HepG2 (cell line): ENCODE measurements around the gene CHP1. TPM values are rescaled to one million over a fixed set of nuclear protein-coding genes. Genes with fewer than 3 reads are reported as not detected.

ENCODE experiments used
- ATAC-seq: fragments of 200-7000 bp; cut with Tn5 transposase; 3 replicates; pipeline ENCODE4 v1.9.1; 2020; ENCODE audit warnings: mild to moderate bottlenecking, moderate library complexity
- BruUV-seq: library from RNA; stranded (reverse); fragments of 400-500 nt; replicated peaks from 2 replicates; lab custom pipeline; 2021; lab: Mats Ljungman, UMichigan
- CTCF ChIA-PET: fragments of 300-600 bp; formaldehyde crosslinking; extraction: SDS; loops from one replicate; lab custom pipeline; 2021; ENCODE audit warnings: low total read pairs, inconsistent platforms, low intra/inter-chr PET ratio; lab: Yijun Ruan, JAX
- POLR2A ChIA-PET: fragments of 350-600 bp; sonication (Branson Sonifier 250); formaldehyde crosslinking; loops from one replicate; lab custom pipeline; 2020; ENCODE audit warnings: antibody characterized with exemption, inconsistent platforms; lab: Yijun Ruan, JAX
- DNase-seq: peaks from one replicate; pipeline ENCODE4 v3.0.0-alpha.2; 2015; ENCODE audit warnings: low spot score
- FAIRE-seq: peaks from 3 replicates; lab custom pipeline; 2011; peaks lifted over from hg19 to GRCh38; lab: Jason Lieb, UNC
- H2AFZ ChIP-seq: one replicate; pipeline ENCODE4 v1.6.1; 2011; ENCODE audit warnings: low read length, inconsistent platforms
- H3K27ac ChIP-seq: fragments of 300-600 bp; 3 replicates; pipeline ENCODE4 v1.8.0; 2011; ENCODE audit warnings: mixed run types, mild to moderate bottlenecking, mixed read lengths, low read length, inconsistent platforms; ENCODE audit not compliant: insufficient read depth; ENCODE audit errors: extremely low read length
- H3K27me3 ChIP-seq, 2 experiments: fragments of 200-600 bp in 1 of 2; 2 replicates in 1 of 2; 3 replicates in 1 of 2; pipeline versions ENCODE4 v1.6.0 to v1.8.0; 2011; ENCODE audit warnings: low read length in 2 of 2, mild to moderate bottlenecking in 2 of 2, moderate library complexity in 2 of 2, inconsistent platforms in 1 of 2; ENCODE audit not compliant: insufficient read depth in 2 of 2, control insufficient read depth in 1 of 2
- H3K36me3 ChIP-seq, 2 experiments: fragments of 200-600 bp in 1 of 2; replicated peaks in 1 of 2; 2 replicates in 1 of 2; 3 replicates in 1 of 2; pipeline versions ENCODE4 v1.5.1 to v1.8.0; 2011; ENCODE audit warnings: low read length in 2 of 2, inconsistent platforms in 1 of 2; ENCODE audit not compliant: insufficient read depth in 2 of 2, control insufficient read depth in 1 of 2
- H3K4me1 ChIP-seq: 2 replicates; pipeline ENCODE4 v1.5.1; 2012; ENCODE audit warnings: low read length, inconsistent platforms; ENCODE audit not compliant: insufficient read depth
- H3K4me2 ChIP-seq: 2 replicates; pipeline ENCODE4 v1.6.0; 2011; ENCODE audit warnings: low read depth, low read length, inconsistent platforms
- H3K4me3 ChIP-seq, 3 experiments: fragments of 200-600 bp in 1 of 3; sonication (generic), shearing (Covaris generic) in 1 of 3; replicated peaks in 1 of 3; 2 replicates each; pipeline ENCODE4 v1.5.1; 2011 to 2016; ENCODE audit warnings: low read length in 3 of 3, inconsistent platforms in 2 of 3, low read depth in 2 of 3, mild to moderate bottlenecking in 2 of 3, control low read depth in 1 of 3, mixed read lengths in 1 of 3; ENCODE audit not compliant: insufficient read depth in 1 of 3
- H3K79me2 ChIP-seq: one replicate; pipeline ENCODE4 v1.6.1; 2011; ENCODE audit warnings: low read length, inconsistent platforms; ENCODE audit not compliant: insufficient read depth
- H3K9ac ChIP-seq: 2 replicates; pipeline ENCODE4 v1.6.0; 2011; ENCODE audit warnings: mild to moderate bottlenecking, low read depth, low read length, inconsistent platforms; ENCODE audit not compliant: insufficient read depth
- H3K9me3 ChIP-seq: 2 replicates; pipeline ENCODE4 v1.5.1; 2012; ENCODE audit warnings: mild to moderate bottlenecking, low read length
- H4K20me1 ChIP-seq: 2 replicates; pipeline ENCODE4 v1.6.0; 2011; ENCODE audit warnings: inconsistent platforms, mild to moderate bottlenecking, low read length, moderate library complexity; ENCODE audit not compliant: insufficient read depth
- LBX2 ChIP-seq: sonication (generic); formaldehyde crosslinking; IDR thresholded peaks from 2 replicates; pipeline ENCODE4 v1.5.0; 2020; ENCODE audit warnings: missing genetic modification reagents, mild to moderate bottlenecking, borderline replicate concordance
- LCORL ChIP-seq, 2 experiments: fragments of 450-650 bp in 1 of 2; sonication (generic) in 1 of 2; formaldehyde crosslinking in 1 of 2; IDR thresholded peaks; 2 replicates each; pipeline versions ENCODE4 v1.5.0 to v1.6.1; 2017 to 2020; ENCODE audit warnings: antibody characterized with exemption in 1 of 2, missing genetic modification reagents in 1 of 2
- MXD4 ChIP-seq: IDR thresholded peaks from 2 replicates; pipeline ENCODE4 v1.6.1; 2016; ENCODE audit warnings: mild to moderate bottlenecking, missing biosample characterization, missing genetic modification reagents
- RFX3 ChIP-seq: IDR thresholded peaks from 2 replicates; pipeline ENCODE4 v1.6.1; 2016; ENCODE audit warnings: missing biosample characterization, missing genetic modification reagents
- RXRB ChIP-seq: IDR thresholded peaks from 2 replicates; pipeline ENCODE4 v1.6.1; 2016; ENCODE audit warnings: borderline replicate concordance, missing genetic modification reagents, missing compliant biosample characterization
- SP4 ChIP-seq: sonication (generic); formaldehyde crosslinking; IDR thresholded peaks from 2 replicates; pipeline ENCODE4 v1.8.1; 2023; ENCODE audit warnings: mild to moderate bottlenecking, missing genetic modification reagents
- TBL1XR1 ChIP-seq: fragments of 150-350 bp; IDR thresholded peaks from 2 replicates; pipeline ENCODE4 v1.6.1; 2014; ENCODE audit warnings: borderline replicate concordance, low read length; ENCODE audit not compliant: partially characterized antibody
- ZKSCAN8 ChIP-seq: IDR thresholded peaks from 2 replicates; pipeline ENCODE4 v1.6.1; 2016; ENCODE audit warnings: borderline replicate concordance, missing genetic modification reagents, missing compliant biosample characterization
- ZNF205 ChIP-seq: IDR thresholded peaks from 2 replicates; pipeline ENCODE4 v1.6.1; 2018; ENCODE audit warnings: missing biosample characterization, missing genetic modification reagents
- ZNF281 ChIP-seq: sonication (generic); formaldehyde crosslinking; IDR thresholded peaks from 2 replicates; pipeline ENCODE4 v1.4.0; 2020; ENCODE audit warnings: missing genetic modification reagents, borderline replicate concordance
- ZNF407 ChIP-seq: sonication (generic); formaldehyde crosslinking; IDR thresholded peaks from one replicate; pipeline ENCODE4 v1.5.1; 2020; ENCODE audit warnings: mild to moderate bottlenecking, missing genetic modification reagents; ENCODE audit errors: not compliant biosample characterization
- in situ Hi-C: cut with HindIII; loops from 2 replicates; pipeline ENCODE4 v1.10.0; 2017; ENCODE audit warnings: low pct_unique_long_range_greater_than_20kb; ENCODE audit not compliant: extremely low pct_ligation_motif_present
- intact Hi-C: fragments of 100-400 bp; cut with micrococcal nuclease; formaldehyde crosslinking; loops from one replicate; pipeline ENCODE4 v1.10.0; 2022; ENCODE audit not compliant: unreplicated experiment
- polyA plus RNA-seq, 8 experiments: library from polyadenylated mRNA; depleted of rRNA in 3 of 8; stranded (reverse) in 7 of 8; unstranded in 1 of 8; fragments of >200 nt; fragmentation: Illumina TruSeq in 4 of 8; extraction: Trizol in 4 of 8; gene quantifications; 2 replicates each; pipeline versions ENCODE4 v1.2.1 to v1.2.3, GENCODE V29; 2011 to 2016; ENCODE audit warnings: low read depth in 4 of 8, missing spikeins in 1 of 8, mixed read lengths in 1 of 8; ENCODE audit not compliant: insufficient read depth in 1 of 8
- total RNA-seq, 5 experiments: library from RNA; depleted of rRNA; stranded (reverse); fragments of >200 nt; fragmentation: Illumina TruSeq; extraction: Trizol; gene quantifications; 2 replicates each; pipeline ENCODE4 v1.2.3, GENCODE V29; 2016; ENCODE audit warnings: low read depth in 1 of 5

The CHP1 gene
- total and polyA plus RNA-seq, 2 of the 13 experiments (the other 11 are each of a cell fraction or from before 2014, with no cell fraction given): 49.6 to 76.4 TPM

DNA sequence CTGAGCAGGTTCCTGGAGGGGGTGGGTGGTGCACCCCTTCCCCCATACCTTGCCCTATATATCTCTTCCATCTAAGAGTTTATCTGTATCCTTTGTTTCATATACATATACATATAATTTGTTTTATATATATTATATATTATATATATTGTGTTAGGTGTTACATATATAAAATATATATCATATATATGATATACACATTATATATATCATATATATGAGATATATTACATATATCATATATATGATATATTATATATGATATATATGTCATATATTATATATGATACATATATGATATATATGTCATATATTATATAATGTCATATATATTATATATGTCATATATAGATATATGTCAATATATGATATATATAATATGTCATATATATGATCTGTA lies 31.6 kb upstream of the CHP1 start:
- DNase-seq (no peak), ATAC-seq (no peak), FAIRE-seq (no peak)
- H3K79me2 ChIP-seq: no peaks in the 10 kb centered on the region
- no peak overlapping the region for H2AFZ ChIP-seq
- no peak overlapping the region for H3K4me3 ChIP-seq
- no peaks in the 10 kb centered on the region for H3K9me3 ChIP-seq
- no peak overlapping the region for H3K4me2 ChIP-seq
- H3K27me3 ChIP-seq: no peaks in the 10 kb centered on the region; a peak in 1 of 5 replicates
- in situ Hi-C loops: no loop called here
- no TSS peak for BruUV-seq
- no peaks in the 10 kb centered on the region for H4K20me1 ChIP-seq
- POLR2A ChIA-PET: no interaction called here
- no peaks in the 10 kb centered on the region for H3K36me3 ChIP-seq
- intact Hi-C loops: no loop called here
- H3K4me1 ChIP-seq: no peaks in the 10 kb centered on the region
- no peak overlapping the region for H3K9ac ChIP-seq
- H3K27ac ChIP-seq: no peak overlapping the region
- CTCF ChIA-PET: no interaction called here
- TF ChIP-seq ZNF281 (CRISPR knock-in tag): no peak
- no peak for TF ChIP-seq RFX3
- no peak for TF ChIP-seq ZKSCAN8 (CRISPR knock-in tag)
- TF ChIP-seq MXD4 (CRISPR knock-in tag): no peak
- no peak for TF ChIP-seq ZNF407 (CRISPR knock-in tag)
- TF ChIP-seq LCORL (IDR thresholded peaks at IDR 0.05): no peak
- no peak for TF ChIP-seq LCORL (CRISPR knock-in tag; IDR thresholded peaks at IDR 0.05)
- no peak for TF ChIP-seq TBL1XR1
- no peak for TF ChIP-seq SP4 (CRISPR knock-in tag)
- no peak for TF ChIP-seq ZNF205 (CRISPR knock-in tag)
- TF ChIP-seq LBX2 (CRISPR knock-in tag): no peak
- TF ChIP-seq RXRB: no peak
